IPS DF 4.7 (cell line): ENCODE results near the gene SLIT2.

Experiments
- DNase-seq: peaks from one replicate; pipeline ENCODE4 v3.0.0-alpha.2; 2013; ENCODE audit warnings: low spot score; ENCODE audit errors: extremely low read depth

Gene SLIT2

GRCh38 chr4:20251796-20252655, at the start of gene SLIT2:
Gene SLIT2 (plus strand): TSS chr4:20251905. CDS start chr4:20253816, 1,911 bp downstream.
- DNase-seq, result no peak

- DNase-seq, result no peak
These were observed 48.2 kb upstream of the SLIT2 start for GRCh38 chr4:20203508-20203907.

GRCh38 chr4:20217521-20217920, 34.2 kb upstream of the SLIT2 start:
- no peak for DNase-seq

GRCh38 chr4:20217951-20218350, 33.8 kb upstream of the SLIT2 start:
- no peak for DNase-seq

DNA sequence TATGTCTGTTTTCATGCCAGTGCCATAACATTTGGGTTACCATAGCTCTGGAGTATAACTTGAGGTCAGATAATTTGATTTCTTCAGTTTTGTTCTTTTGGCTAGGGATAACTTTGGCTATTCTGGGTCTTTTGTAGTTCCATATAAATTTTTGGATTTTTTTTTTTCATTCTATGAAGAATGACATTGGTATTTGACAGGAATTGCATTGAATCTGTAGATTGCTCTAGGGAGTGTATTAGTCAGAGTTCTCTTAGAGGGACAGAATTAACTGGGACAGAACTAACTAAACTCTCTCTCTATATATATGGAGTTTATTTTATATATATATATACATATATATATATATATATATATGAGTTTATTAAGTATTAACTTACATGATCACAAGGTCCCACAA, 32.2 kb upstream of the SLIT2 start:
- no peak for DNase-seq

- DNase-seq, result no peak
These were observed 13.7 kb upstream of the SLIT2 start for GRCh38 chr4:20237894-20238537.

DNA sequence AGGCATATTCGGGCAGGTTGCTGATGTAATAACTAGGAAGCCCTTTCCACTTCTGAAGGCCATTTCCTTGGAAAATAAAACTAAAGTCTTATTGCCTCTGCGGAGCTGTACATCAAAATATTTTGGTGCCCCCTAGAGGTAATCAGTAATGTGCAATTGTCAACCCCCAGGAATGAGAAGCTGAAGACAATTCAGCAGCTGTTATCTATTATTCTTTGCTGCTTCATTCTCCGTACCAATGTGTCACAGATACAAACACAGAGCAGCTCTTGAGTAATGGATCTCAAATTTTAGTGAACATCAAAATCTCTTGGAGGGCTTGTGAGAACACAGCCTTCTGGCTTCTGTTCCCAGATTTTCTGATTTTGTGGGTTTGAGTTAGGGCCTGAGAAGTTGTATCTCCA, 3.5 kb upstream of the SLIT2 start:
- no peak for DNase-seq

DNA sequence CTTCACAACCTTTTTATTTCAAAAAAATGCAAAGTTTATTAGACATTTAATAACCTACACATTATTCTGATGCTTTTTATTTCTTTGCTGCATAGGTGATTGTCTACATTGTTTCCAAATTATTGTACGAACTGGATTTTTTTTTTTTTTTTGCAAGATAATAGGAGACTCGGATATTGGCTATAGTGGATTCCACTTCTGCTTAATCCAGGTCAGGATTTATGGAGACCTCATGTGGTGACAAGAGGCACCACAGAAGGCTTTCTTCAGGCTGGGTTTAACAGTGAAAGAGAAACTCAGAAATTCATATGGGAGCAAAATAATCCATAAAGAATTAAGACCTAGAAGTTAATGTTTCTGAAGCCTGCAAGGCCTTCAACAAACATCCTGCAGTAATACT, 2.4 kb upstream of the SLIT2 start:
- DNase-seq, result no peak

GRCh38 chr4:20251031-20251795, 492 bp upstream of the SLIT2 start:
- DNase-seq, result no peak

GRCh38 chr4:20252656-20253282, 1.1 kb downstream of the SLIT2 start:
- DNase-seq, result no peak

DNA sequence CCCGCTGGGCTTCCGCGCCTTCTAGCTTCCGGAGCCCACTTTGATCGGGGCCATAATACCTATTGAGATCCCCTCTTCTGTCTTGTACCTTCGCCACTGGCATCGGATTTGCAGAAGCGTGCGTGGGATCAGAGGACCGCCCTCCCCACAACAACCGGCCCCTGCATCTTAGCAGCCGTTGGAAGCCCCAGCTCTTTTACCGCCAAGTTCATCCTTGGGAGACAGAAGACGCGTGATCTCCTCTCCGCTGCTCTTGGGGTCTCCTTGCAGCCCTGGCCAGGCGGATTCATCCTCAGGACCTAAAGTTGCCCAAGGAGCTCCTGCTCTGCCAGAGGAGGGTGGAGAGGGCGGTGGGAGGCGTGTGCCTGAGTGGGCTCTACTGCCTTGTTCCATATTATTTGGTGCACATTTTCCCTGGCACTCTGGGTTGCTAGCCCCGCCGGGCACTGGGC, 1.6 kb downstream of the SLIT2 start:
- no peak for DNase-seq

GRCh38 chr4:20253735-20254409, 2.2 kb downstream of the SLIT2 start:
- DNase-seq, result no peak

- DNase-seq, result no peak
These were observed 3.0 kb downstream of the SLIT2 start for GRCh38 chr4:20254511-20255250.

DNA sequence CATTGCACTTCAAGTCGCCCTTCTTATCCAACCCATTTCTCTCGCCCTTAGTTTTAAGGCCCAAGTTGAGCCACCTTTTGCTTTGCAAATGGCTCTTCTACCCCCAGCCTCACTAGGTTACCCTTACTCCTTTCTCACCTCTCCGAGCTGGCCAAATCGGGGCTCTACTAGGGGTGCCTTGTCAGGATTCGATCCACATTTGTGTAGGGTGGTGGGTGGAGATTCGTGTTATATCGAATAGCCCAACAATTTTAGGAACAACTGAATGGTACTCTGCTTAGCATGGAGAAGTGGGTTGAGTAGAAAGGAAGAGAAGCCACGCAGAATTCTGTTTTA, 3.5 kb downstream of the SLIT2 start:
- no peak for DNase-seq

- no peak for DNase-seq
These were observed 4.1 kb downstream of the SLIT2 start for GRCh38 chr4:20255823-20256222.

DNA sequence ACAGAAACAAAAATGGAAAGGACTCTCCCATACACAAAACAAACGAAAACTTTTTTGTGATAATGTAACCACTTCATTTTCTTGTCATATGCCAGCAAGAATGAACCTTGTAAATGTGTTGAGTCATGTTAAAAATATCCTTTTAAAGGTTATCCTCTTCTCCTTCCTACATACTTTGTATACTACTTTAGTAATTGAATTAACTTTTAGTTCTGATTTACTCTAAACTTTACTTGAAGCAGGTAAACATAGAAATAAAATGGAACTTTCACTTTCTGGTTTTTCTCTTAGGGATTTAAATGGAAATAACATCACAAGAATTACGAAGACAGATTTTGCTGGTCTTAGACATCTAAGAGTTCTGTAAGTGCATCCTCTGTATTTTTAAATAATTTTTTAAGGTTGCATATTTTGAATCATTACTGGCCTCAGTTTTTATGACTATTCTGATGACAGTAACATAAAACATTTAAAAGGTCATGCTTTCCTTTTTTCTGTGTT, 4.7 kb downstream of the SLIT2 start:
- DNase-seq, result no peak

- no peak for DNase-seq
These were observed 8.0 kb downstream of the SLIT2 start for GRCh38 chr4:20259707-20260106.

GRCh38 chr4:20260821-20261220, 9.1 kb downstream of the SLIT2 start:
- DNase-seq, result no peak

DNA sequence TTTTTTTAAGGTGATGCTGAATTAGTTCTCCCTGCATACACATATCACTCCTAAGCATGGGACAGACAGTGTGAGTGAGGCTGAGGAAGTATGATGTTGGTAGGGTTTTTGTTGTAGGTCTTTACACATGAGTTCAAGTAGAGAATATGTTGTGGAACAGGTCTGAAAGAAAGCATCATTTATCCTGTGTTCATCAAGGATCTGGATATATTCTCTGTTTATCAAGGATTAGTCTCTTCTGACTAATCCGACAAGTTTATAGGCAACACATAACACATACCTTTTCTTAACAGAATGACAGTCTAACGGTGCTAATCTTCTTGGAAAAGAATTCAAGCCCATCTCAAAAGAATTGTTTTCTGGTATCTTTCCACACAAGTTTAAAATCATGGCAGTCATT, 10.5 kb downstream of the SLIT2 start:
- no peak for DNase-seq

GRCh38 chr4:20264688-20265087, 13.0 kb downstream of the SLIT2 start:
- no peak for DNase-seq
